Keratinocyte (primary cell): ENCODE data around the gene VPS8.

ENCODE experiments used
- EZH2 ChIP-seq: IDR thresholded peaks from one replicate; pipeline ENCODE4 v1.6.1; 2012; ENCODE audit warnings: inconsistent platforms, mild to moderate bottlenecking, low read length, moderate library complexity
- TF ChIP-seq, protein P1 (sequence below), 3 experiments: IDR thresholded peaks in 1 of 3; conservative IDR thresholded peaks in 1 of 3; optimal IDR thresholded peaks in 1 of 3; 2 replicates in 2 of 3; 3 replicates in 1 of 3; pipeline versions ENCODE3 to v1.5.1; 2011; ENCODE audit warnings: low read length in 3 of 3, mild to moderate bottlenecking in 3 of 3, moderate library complexity in 2 of 3, control low read depth in 1 of 3, inconsistent platforms in 1 of 3; ENCODE audit not compliant: insufficient read depth in 2 of 3; ENCODE audit errors: extremely low read depth in 1 of 3

DNA sequence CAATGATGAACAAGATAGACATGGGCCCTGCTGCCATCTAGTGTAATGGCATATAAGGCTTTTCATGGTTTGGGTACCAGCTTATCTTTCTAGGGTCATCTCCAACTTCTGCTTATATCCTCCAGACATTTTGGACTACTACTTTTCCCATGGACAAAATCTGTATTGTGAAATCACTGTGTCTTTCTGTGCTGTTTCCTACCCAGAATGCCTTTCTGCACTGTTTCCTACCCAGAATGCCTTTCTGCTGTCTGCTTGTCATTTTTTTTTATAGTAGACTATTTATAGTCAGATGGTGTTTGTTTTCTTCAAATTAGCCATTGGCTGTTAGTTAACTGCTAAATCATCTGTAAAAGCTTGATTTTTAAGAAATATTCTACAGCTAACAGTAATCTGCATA lies 20.1 kb downstream of the VPS8 start:
- TF ChIP-seq, protein P1, sequence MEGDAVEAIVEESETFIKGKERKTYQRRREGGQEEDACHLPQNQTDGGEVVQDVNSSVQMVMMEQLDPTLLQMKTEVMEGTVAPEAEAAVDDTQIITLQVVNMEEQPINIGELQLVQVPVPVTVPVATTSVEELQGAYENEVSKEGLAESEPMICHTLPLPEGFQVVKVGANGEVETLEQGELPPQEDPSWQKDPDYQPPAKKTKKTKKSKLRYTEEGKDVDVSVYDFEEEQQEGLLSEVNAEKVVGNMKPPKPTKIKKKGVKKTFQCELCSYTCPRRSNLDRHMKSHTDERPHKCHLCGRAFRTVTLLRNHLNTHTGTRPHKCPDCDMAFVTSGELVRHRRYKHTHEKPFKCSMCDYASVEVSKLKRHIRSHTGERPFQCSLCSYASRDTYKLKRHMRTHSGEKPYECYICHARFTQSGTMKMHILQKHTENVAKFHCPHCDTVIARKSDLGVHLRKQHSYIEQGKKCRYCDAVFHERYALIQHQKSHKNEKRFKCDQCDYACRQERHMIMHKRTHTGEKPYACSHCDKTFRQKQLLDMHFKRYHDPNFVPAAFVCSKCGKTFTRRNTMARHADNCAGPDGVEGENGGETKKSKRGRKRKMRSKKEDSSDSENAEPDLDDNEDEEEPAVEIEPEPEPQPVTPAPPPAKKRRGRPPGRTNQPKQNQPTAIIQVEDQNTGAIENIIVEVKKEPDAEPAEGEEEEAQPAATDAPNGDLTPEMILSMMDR (optimal IDR thresholded peaks at IDR 0.05 in 1 of 3, IDR thresholded peaks at IDR 0.05 in 1 of 3, conservative IDR thresholded peaks at IDR 0.05 in 1 of 3; ENCODE audit: extremely low read depth in 1 of 3, insufficient read depth in 2 of 3, low read length in 3 of 3): no peak
- TF ChIP-seq EZH2: no peak
